Colon (tissue), 2 donors: ENCODE measurements around the gene SCN1B.
"Not testable (repeated sequence)": the region's sequence is repeated elsewhere in the genome, so short reads cannot be mapped to it uniquely, and the experiment has no call there.

Experiments used
- FAIRE-seq: peaks from 2 replicates; lab custom pipeline; 2012; peaks lifted over from hg19 to GRCh38; lab: Jason Lieb, UNC
- donor health status: control.
- donor health status: control.

SCN1B gene

GRCh38 chr19:35000647-35001501, 29.4 kb upstream of the SCN1B start:
- no peak for FAIRE-seq

GRCh38 chr19:35002037-35002535, 28.2 kb upstream of the SCN1B start:
- no peak for FAIRE-seq

DNA sequence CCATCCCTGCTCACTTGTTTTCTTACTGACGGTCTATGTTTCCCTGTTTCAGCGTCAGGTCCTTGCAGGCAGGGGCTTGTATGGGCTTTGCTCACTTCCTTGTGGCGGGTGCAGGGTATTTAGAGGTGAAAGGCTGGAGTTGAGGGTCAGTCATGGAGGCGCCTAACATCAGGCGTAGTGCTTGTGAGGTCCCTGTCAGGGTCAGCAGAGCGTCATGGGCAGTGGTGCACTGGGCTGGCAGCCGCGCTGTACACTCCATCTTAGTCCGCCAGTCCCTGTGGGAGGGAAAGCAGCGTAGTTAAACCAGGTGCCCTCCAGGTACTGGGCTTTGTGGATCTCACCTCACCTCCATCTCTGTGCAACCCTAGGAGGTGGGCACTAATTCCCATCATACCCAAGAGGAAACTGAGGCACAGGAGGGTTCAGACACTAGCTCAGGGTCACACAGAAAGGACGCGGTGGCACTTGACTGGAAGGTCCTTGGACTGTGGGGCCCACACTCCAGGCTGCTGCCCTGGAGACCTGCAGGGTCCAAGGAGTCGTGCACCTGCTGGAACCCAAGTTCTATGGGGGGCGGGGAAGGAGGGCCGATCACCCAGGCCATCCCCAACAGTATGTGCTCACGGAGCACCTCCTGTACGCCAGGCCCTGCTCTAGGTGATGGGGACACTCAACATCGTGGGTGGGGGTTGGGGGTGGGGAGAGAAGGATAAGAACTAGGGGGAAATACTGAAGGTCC, 25.6 kb upstream of the SCN1B start:
- FAIRE-seq: no peak

GRCh38 chr19:35005256-35005977, 24.9 kb upstream of the SCN1B start:
- FAIRE-seq: no peak

DNA sequence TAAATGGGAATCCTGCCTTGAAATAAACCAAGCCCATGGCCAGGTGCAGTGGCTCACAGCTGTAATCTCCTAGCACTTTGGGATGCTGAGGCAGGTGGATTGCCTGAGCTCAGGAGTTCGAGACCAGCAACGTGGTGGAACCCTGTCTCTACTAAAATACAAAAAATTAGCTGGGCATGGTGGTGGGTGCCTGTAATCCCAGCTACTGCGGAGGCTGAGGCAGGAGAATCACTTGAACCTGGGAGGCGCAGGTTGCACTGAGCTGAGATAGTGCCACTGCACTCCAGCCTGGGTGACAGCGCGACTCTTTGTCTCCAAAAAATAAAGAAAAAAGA, 24.3 kb upstream of the SCN1B start:
- FAIRE-seq: not testable (repeated sequence)

- FAIRE-seq: no peak
These were observed 23.8 kb upstream of the SCN1B start for GRCh38 chr19:35006342-35006998.

- no peak for FAIRE-seq
These were observed 23.3 kb upstream of the SCN1B start for GRCh38 chr19:35006999-35007365.

DNA sequence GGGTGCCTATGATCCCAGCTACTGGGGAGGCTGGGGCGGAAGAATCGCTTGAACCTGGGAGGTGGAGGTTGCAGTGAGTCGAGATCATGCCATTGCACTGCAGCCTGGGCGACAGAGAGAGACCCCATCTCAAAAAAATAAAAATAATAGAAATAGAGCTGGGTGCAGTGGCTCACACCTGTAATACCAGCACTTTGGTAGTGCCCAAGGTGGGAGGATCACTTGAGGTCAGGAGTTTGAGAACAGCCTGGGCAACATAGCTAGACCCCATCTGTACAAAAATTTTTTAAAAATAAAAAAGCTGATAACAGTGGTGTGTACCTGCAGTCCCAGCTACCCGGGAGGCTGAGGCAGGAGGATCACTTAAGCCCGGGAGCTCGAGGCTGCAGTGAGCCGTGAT, 22.8 kb upstream of the SCN1B start:
- not testable (repeated sequence) for FAIRE-seq

- FAIRE-seq: no peak
These were observed 21.4 kb upstream of the SCN1B start for GRCh38 chr19:35008891-35009341.

- FAIRE-seq: no peak
These were observed 20.6 kb upstream of the SCN1B start for GRCh38 chr19:35009424-35010415.

DNA sequence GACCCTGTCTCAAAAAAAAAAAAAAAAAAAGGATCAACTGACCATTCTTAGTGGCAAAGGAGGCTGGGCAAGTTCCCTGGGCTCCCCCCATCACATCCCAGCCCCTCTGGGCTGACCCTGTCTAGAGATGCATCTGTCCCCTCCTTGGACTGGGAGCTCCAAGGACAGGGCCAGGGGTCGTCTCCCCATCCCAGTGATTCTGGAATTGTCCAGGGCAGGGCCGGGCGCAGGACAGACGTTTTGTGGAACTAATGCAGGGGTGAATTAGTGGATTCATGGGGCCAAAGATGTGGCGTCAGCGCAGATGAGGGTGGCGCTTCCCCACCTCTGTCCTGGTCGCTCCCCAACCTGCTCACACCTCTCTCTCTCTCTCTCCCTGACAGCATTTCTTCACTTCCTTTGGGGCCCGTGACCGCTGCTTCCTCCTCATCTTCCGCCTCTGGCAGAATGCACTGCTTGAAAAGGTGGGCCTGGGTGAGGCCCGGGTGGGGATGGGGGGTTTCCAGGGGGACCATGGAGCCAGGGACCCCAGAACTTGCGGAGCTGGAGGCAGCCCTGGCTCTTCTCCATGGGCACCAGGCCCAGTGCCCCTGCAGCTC, 19.1 kb upstream of the SCN1B start:
- FAIRE-seq: no peak

GRCh38 chr19:35011737-35012682, 18.3 kb upstream of the SCN1B start:
- FAIRE-seq: no peak

- no peak for FAIRE-seq
These were observed 17.0 kb upstream of the SCN1B start for GRCh38 chr19:35013041-35013819.

DNA sequence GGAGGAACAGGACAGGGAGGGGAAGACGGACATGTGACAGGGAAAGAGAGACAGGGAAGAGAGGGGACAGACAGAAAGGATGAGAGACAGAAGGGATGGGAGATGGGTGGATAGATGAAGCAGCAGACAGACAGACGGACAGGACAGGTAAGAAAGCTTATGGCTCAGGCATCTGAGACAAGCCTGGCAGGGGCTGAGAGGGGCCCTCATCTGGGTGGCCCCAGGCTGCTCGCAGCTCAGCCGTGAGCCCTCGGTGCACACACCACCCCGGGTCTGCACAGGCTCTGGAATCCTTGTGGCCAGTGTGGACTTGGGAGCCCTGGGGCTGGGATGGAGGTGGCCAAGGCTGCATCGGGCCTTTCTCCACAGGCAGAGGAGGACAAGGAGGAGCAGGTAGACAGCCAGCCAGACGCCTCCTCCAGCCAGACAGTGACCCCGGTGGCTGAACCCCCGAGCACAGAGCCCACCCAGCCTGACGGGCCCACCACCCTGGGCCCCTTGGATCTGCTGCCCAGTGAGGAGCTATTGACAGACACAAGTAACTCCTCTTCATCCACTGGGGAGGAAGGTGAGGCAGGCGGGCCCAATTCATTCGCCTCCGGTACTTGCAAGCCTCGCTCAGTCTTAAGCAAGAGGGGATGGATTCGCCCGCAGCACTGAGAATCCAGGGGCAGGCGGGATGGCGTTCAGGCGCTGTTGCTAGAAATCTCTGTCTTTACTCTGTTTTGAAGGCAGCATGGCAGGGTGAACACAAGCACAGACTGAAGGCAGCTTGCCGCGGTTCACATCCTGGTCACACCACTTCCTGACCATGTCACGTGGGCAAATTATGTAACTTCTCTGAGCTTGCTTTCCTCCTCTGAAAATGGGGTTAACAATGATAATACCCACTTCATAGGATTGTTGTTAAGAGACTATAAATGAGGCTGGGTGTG, 16.2 kb upstream of the SCN1B start:
- FAIRE-seq: no peak

DNA sequence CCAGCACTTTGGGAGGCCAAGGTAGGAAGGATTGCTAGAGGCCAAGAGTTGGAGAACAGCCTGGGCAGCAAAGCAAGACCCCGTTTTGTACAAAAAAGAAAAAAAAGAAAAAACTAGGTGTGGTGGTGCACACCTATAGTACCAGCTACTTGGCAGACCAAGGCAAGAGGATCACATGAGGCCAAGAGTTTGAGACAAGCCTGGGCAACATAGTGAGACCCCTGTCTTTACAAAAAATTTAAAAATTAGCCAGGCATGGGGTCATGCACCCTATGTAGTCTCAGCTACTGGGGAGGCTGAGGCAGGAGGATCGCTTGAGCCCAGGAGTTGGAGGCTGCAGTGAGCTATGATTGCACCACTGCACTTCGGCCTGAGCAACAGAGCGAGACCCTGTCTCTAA, 15.5 kb upstream of the SCN1B start:
- FAIRE-seq: not testable (repeated sequence)

DNA sequence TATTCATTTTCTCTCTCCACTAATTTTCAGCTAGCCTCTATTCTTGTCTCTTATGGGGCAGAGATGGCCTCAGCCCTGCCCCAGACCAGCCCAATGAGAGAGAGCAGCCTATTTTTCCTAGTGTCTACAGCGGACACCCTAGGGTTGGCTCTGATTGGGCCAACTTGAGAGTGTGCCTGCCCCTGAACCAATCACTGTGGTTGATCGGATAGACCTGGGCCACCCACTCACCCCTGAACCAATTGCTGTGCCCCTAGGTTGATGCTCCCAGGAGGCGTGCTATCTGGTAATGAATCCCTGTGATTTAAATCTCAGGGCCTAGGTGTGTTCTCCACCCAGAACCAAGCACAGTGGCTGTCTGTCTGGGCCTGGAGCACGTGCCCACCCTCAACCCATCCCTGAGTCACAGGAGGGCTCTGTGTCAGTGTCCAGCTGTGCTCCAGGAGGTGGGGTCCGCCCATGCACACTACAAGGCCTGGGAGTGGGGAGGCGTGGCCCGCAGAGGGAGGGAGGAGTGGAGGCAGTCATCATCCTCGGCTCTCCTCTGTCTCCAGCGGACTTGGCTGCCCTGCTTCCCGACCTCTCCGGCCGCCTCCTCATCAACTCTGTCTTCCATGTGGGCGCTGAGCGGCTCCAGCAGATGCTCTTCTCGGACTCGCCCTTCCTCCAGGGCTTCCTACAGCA, 14.9 kb upstream of the SCN1B start:
- no peak for FAIRE-seq

DNA sequence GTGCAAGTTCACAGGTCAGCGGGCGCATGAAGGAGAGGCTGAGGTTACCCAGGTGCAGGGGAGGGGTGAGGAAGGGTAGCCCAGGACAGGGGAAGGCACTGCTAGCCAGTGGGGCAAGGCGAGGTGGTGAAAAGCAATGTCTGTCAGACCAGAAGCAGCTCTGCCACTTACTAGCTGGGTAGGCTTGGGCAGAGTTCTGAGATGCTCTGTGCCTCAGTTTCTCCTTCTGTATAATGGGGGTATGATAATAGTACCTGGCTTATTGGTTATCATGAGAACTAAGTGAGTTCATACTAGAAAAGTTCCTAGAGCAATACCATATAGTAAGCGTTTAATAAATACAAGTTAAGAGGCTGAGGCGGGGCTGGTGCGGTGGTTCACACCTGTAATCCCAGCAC, 14.3 kb upstream of the SCN1B start:
- no peak for FAIRE-seq
